Sigmoid colon (tissue), 4 donors: Measurements from ENCODE around the gene AP1G1.
"Not testable (repeated sequence)": the region's sequence is repeated elsewhere in the genome, so short reads cannot be mapped to it uniquely, and the experiment has no call there.

ENCODE experiments used
- EP300 ChIP-seq, 4 donors: sonication (generic); formaldehyde crosslinking; IDR thresholded peaks; one replicate each; pipeline ENCODE4 v1.6.1; 2017; ENCODE audit warnings: antibody characterized with exemption in 4 of 4
- POLR2A ChIP-seq, 2 donors: fragments of 450-650 bp; IDR thresholded peaks; one replicate each; pipeline ENCODE4 v1.6.1; 2016; ENCODE audit warnings: antibody characterized with exemption in 2 of 2, mild to moderate bottlenecking in 2 of 2, moderate library complexity in 2 of 2
- POLR2AphosphoS5 ChIP-seq, 4 donors: sonication (generic); formaldehyde crosslinking; IDR thresholded peaks; one replicate each; pipeline ENCODE4 v1.6.1; 2017; ENCODE audit warnings: antibody characterized with exemption in 4 of 4
- TF ChIP-seq, protein P1 (sequence below), 4 experiments: fragments of 450-650 bp in 3 of 4; fragments of 200-600 bp in 1 of 4; IDR thresholded peaks; one replicate each; pipeline ENCODE4 v1.5.1; 2016 to 2019; ENCODE audit warnings: antibody characterized with exemption in 4 of 4, mild to moderate bottlenecking in 3 of 4, moderate library complexity in 2 of 4

- TF ChIP-seq, protein P1, sequence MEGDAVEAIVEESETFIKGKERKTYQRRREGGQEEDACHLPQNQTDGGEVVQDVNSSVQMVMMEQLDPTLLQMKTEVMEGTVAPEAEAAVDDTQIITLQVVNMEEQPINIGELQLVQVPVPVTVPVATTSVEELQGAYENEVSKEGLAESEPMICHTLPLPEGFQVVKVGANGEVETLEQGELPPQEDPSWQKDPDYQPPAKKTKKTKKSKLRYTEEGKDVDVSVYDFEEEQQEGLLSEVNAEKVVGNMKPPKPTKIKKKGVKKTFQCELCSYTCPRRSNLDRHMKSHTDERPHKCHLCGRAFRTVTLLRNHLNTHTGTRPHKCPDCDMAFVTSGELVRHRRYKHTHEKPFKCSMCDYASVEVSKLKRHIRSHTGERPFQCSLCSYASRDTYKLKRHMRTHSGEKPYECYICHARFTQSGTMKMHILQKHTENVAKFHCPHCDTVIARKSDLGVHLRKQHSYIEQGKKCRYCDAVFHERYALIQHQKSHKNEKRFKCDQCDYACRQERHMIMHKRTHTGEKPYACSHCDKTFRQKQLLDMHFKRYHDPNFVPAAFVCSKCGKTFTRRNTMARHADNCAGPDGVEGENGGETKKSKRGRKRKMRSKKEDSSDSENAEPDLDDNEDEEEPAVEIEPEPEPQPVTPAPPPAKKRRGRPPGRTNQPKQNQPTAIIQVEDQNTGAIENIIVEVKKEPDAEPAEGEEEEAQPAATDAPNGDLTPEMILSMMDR (IDR thresholded peaks at IDR 0.05) = not testable (repeated sequence)
- TF ChIP-seq EP300, POLR2A, POLR2AphosphoS5 (IDR thresholded peaks at IDR 0.05): not testable (repeated sequence)
Observed at GRCh38 chr16:71810155-71810530, 1.5 kb upstream of the AP1G1 start.
